ENCODE data around the gene PSMA5. TPM values are rescaled to one million over a fixed set of nuclear protein-coding genes. Genes with fewer than 3 reads are reported as not detected.
"Not testable (repeated sequence)": the region's sequence is repeated elsewhere in the genome, so short reads cannot be mapped to it uniquely, and the experiment has no call there.

The PSMA5 gene
- 100 to 1,000 TPM in 1 of 8 experiments, 10 to 100 TPM in 7; 47.3 to 100 (median 72.2) TPM for total RNA-seq

GRCh38 chr1:109426281-109427170 lies at the start of gene PSMA5:
Gene PSMA5 (minus strand): TSS chr1:109426448. CDS start chr1:109426330, 118 bp downstream.
- Histone ChIP-seq H3K4me1 (replicated peaks in 1 of 2) (peaks cover 10 to 22% of the 10 kb centered on the region in 2 donors), H3K4me3 (peak within 1 kb of the TSS; percentile 70 to 89 (median 81)), H3K27ac (peak within 1 kb of the TSS; percentile 88 to 97)
- ATAC-seq (replicated peaks in 6 of 8) = peak; percentile 93 to 98 (median 96)
- 0 to 8% (median 0%) methylated on average over 2 to 43 of the region's 50 CpGs; no CpG with 5 or more reads in 3 of the 10 experiments for WGBS, 10 experiments
- in situ Hi-C loops (cut with MboI; ENCODE audit: low pct_unique_long_range_greater_than_20kb in 2 of 9, low sequenced_read_pairs in 9 of 9, unreplicated experiment in 9 of 9) = no loop called here

- Histone ChIP-seq H3K4me3 (no peak overlapping the region), H3K4me1 (replicated peaks in 1 of 2) (no peaks in the 10 kb centered on the region), H3K27ac (no peak overlapping the region)
- WGBS, 10 experiments = 47 to 93% (median 76%) methylated on average over 2 to 9 of the region's 9 CpGs; no CpG with 5 or more reads in 2 of the 10 experiments
- ATAC-seq (replicated peaks in 6 of 8) = no peak
- in situ Hi-C loops (cut with MboI; ENCODE audit: low pct_unique_long_range_greater_than_20kb in 2 of 9, low sequenced_read_pairs in 9 of 9, unreplicated experiment in 9 of 9) = no loop called here
These were observed 49.0 kb upstream of the PSMA5 start for GRCh38 chr1:109475261-109475660.

DNA sequence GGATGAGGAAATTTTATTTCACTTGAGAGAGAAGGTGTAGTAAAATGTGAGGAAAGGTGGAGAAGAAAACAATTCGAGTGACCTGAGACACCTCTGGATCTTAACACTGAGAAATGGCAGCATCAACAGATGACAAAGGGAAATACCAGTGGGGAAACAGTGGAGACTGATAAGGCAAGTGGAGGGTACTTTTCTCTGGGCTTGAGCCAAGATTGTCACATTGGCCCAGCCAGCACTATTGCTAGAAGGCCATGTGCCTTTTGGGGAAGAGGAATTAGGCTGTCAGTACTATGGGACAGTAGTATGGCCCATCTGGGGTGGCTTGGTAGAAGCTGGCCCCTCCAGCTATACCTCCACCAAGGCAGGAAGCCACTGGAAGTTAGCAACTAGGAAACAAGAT lies 48.4 kb upstream of the PSMA5 start:
- in situ Hi-C loops (cut with MboI; ENCODE audit: low pct_unique_long_range_greater_than_20kb in 2 of 9, low sequenced_read_pairs in 9 of 9, unreplicated experiment in 9 of 9) = no loop called here
- Histone ChIP-seq H3K27ac (no peak overlapping the region), H3K4me1 (replicated peaks in 1 of 2) (no peaks in the 10 kb centered on the region), H3K4me3 (no peak overlapping the region)
- no peak for ATAC-seq (replicated peaks in 6 of 8)
- WGBS, 10 experiments = 0 to 100% (median 49%) methylated on average over 1 of the region's 1 CpG; no CpG with 5 or more reads in 4 of the 10 experiments

DNA sequence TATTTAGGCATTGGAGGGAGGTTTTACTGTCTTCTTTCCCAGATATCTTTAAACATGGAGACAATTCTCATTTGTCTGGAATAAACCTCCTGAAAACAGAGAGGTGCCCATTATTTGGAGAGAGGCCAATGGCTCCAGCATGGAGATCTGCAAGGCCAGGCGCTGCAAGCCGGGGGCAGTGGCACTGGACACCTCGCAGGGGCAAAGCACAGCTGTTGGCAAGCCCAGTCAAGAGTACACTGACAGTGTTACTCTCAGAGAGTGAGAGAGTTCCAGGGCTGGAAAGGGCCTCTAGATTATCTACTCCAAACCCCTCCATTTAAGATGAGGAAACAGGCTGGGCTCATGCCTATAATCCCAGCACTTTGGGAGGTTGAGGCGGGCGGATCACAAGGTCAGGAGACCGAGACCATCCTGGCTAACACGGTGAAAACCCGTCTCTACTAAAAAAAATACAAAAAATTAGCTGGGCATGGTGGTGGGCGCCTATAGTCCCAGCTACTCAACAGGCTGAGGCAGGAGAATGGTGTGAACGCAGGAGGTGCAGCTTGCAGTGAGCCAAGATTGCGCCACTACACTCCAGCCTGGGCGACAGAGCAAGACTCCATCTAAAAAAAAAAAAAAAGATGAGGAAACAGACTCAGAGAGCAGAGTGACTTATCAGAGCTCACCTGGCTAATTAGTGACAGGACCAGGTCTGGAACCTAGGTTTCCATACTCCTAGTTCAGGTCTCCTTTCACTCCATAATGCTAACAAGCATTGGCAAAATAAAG lies 47.2 kb upstream of the PSMA5 start:
- H3K27ac ChIP-seq; in situ Hi-C loops (cut with MboI; ENCODE audit: low pct_unique_long_range_greater_than_20kb in 2 of 9, low sequenced_read_pairs in 9 of 9, unreplicated experiment in 9 of 9); ATAC-seq (replicated peaks in 6 of 8); H3K4me3 ChIP-seq; H3K4me1 ChIP-seq (replicated peaks in 1 of 2): not testable (repeated sequence)
- 35 to 100% (median 75%) methylated on average over 2 to 12 of the region's 12 CpGs; no CpG with 5 or more reads in 4 of the 10 experiments for WGBS, 10 experiments

DNA sequence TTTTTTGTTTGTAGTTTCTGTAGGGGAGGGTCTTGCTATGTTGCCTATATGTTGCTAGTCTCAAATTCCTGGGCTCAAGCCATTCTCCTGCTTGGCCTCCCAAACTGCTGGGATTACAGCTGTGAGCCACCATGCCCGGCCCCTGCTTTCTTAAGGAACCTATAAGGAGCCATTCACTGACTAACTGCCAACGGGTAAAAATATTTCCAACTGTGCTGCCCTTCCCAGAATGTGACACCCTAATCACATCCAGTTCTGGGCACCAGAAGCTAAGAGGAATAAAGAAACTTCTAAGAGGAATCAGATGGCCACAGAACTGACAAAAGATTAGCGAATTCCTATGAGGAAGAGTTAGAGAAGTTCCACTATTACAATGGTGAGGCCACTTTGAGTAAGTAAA lies 46.5 kb upstream of the PSMA5 start:
- H3K4me1 ChIP-seq (replicated peaks in 1 of 2) = peaks cover 0 to 2% of the 10 kb centered on the region in 2 donors
- in situ Hi-C loops (cut with MboI; ENCODE audit: low pct_unique_long_range_greater_than_20kb in 2 of 9, low sequenced_read_pairs in 9 of 9, unreplicated experiment in 9 of 9) = no loop called here
- H3K27ac ChIP-seq = no peak overlapping the region
- H3K4me3 ChIP-seq = no peak overlapping the region
- WGBS, 10 experiments = 17 to 71% (median 32%) methylated on average over 1 to 3 of the region's 3 CpGs; no CpG with 5 or more reads in 4 of the 10 experiments
- ATAC-seq (replicated peaks in 6 of 8) = no peak

GRCh38 chr1:109470245-109470644 lies 44.0 kb upstream of the PSMA5 start:
- no peak overlapping the region for H3K4me3 ChIP-seq
- peaks cover 0 to 2% of the 10 kb centered on the region in 2 donors for H3K4me1 ChIP-seq (replicated peaks in 1 of 2)
- WGBS, 10 experiments = 0 to 93% (median 40%) methylated on average over 1 to 6 of the region's 6 CpGs; no CpG with 5 or more reads in 2 of the 10 experiments
- in situ Hi-C loops (cut with MboI; ENCODE audit: low pct_unique_long_range_greater_than_20kb in 2 of 9, low sequenced_read_pairs in 9 of 9, unreplicated experiment in 9 of 9) = no loop called here
- ATAC-seq (replicated peaks in 6 of 8) = no peak
- H3K27ac ChIP-seq = no peak overlapping the region

- ATAC-seq (replicated peaks in 6 of 8) = no peak
- H3K4me3 ChIP-seq = no peak overlapping the region
- in situ Hi-C loops (cut with MboI; ENCODE audit: low pct_unique_long_range_greater_than_20kb in 2 of 9, low sequenced_read_pairs in 9 of 9, unreplicated experiment in 9 of 9) = no loop called here
- 0 to 20% (median 3%) methylated on average over 1 to 2 of the region's 2 CpGs for WGBS, 10 experiments
- H3K4me1 ChIP-seq (replicated peaks in 1 of 2) = peaks cover 2 to 4% of the 10 kb centered on the region in 2 donors
- no peak overlapping the region for H3K27ac ChIP-seq
These were observed 42.7 kb upstream of the PSMA5 start for GRCh38 chr1:109468903-109469302.

DNA sequence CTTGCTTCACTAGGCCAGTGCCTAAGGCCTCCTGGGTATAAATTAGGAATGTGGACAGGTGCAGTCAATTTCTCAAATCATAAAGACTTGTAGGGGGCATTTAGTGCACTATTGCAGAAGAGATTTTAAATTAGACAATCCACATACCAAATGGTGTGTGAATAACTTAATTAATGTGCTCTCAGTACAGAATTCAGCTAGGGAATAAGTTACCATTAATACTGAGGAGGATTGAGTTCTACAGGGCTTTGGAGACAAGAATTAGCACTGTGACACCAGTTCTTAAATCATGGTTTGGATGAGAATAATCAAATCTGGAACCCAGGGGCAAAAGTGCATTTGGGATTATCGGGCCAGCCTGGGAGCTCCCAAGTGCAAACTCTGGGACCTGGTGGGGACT lies 41.8 kb upstream of the PSMA5 start:
- 55 to 100% (median 73%) methylated on average over 1 of the region's 1 CpG; no CpG with 5 or more reads in 4 of the 10 experiments for WGBS, 10 experiments
- Histone ChIP-seq H3K4me3 (no peak overlapping the region), H3K27ac (no peak overlapping the region), H3K4me1 (replicated peaks in 1 of 2) (peaks cover 2 to 4% of the 10 kb centered on the region in 2 donors)
- no peak for ATAC-seq (replicated peaks in 6 of 8)
- in situ Hi-C loops (cut with MboI; ENCODE audit: low pct_unique_long_range_greater_than_20kb in 2 of 9, low sequenced_read_pairs in 9 of 9, unreplicated experiment in 9 of 9) = no loop called here

DNA sequence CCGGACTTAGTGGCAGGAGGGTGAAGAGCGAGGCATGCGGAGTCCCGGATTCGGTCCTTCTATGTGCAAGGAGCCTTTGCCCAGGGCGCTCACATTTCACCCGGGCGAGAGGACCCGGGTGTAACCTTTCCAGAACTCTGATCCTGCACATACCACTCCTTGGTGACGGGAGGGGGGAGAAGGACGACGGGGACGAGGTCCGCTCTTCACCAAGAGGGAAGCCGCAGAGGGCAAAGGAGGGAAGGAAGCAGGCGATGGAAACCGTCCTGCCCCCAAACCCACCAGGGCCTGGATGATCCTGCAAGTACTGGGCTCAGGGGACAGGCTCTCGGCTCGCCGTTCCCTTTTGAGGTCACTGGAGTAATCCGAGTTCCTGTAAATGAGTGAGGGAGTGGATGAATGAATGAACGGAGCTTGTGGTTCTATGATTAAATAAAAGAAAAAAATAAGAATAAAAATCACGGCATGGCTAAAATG lies 41.1 kb upstream of the PSMA5 start:
- 20 to 100% (median 47%) methylated on average over 1 to 12 of the region's 23 CpGs; no CpG with 5 or more reads in 1 of the 10 experiments for WGBS, 10 experiments
- in situ Hi-C loops (cut with MboI; ENCODE audit: low pct_unique_long_range_greater_than_20kb in 2 of 9, low sequenced_read_pairs in 9 of 9, unreplicated experiment in 9 of 9) = no loop called here
- peaks cover 2 to 4% of the 10 kb centered on the region in 2 donors for H3K4me1 ChIP-seq (replicated peaks in 1 of 2)
- peak overlapping the region in 2 of 5 donors; percentile 36 to 38 for H3K4me3 ChIP-seq
- no peak overlapping the region for H3K27ac ChIP-seq
- peak in 4 of 8 experiments; percentile 7 to 35 (median 25) for ATAC-seq (replicated peaks in 6 of 8)

DNA sequence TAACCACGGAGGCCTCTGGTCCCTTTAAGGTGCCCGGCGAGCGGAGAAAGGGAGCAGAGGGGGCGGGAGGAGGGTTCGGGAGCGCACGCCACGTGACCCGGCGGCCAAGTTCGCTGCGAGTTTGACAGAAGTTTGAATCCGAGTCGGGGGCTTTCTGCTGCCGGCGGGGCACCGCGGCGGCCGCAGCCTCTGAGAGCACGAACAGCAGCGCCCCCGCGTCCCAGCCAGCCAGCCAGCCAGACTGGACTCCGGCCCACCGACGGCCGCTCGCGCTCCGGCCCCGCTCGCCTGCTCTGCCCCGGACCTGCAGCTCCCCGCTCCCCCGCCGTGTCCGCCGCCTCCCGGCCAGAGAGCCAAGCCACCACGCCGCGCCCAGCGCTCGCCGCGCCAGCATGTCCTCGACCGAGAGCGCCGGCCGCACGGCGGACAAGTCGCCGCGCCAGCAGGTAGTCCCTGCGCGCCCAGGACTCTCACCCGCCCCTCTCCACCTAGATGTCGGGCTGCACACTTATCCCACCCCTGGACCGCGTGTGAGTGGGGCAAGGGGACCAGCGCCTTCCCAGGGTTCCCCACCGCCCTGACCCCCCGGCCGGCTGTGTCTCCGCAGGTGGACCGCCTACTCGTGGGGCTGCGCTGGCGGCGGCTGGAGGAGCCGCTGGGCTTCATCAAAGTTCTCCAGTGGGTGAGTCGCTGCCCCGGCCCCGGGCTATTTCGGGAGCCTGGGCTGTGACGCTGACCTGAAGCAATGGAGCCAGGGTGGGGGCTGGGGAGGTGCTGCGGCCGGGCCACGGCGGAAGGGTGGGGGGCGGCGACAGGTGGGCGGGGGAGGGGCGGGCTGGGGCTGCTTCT lies 40.4 kb upstream of the PSMA5 start, which contains the start of gene SYPL2:
SYPL2 (plus strand) TSS at position 95 of the 849 bp plus-strand sequence; CDS start at position 393, 298 bp downstream.
- Histone ChIP-seq H3K4me1 (replicated peaks in 1 of 2) (peaks cover 2 to 4% of the 10 kb centered on the region in 2 donors), H3K27ac (no peak within 1 kb of the TSS), H3K4me3 (peak within 1 kb of the TSS; percentile 17 to 38 (median 32))
- in situ Hi-C loops (cut with MboI; ENCODE audit: low pct_unique_long_range_greater_than_20kb in 2 of 9, low sequenced_read_pairs in 9 of 9, unreplicated experiment in 9 of 9) = no loop called here
- ATAC-seq (replicated peaks in 6 of 8) = peak; percentile 75 to 88 (median 80)
- WGBS, 10 experiments = 0% methylated on average over 5 of the region's 88 CpGs; no CpG with 5 or more reads in 9 of the 10 experiments

GRCh38 chr1:109466125-109466451 lies 39.8 kb upstream of the PSMA5 start:
- in situ Hi-C loops (cut with MboI; ENCODE audit: low pct_unique_long_range_greater_than_20kb in 2 of 9, low sequenced_read_pairs in 9 of 9, unreplicated experiment in 9 of 9) = no loop called here
- Histone ChIP-seq H3K4me1 (replicated peaks in 1 of 2) (peaks cover 2 to 4% of the 10 kb centered on the region in 2 donors), H3K4me3 (peak overlapping the region; percentile 17 to 38 (median 32)), H3K27ac (no peak overlapping the region)
- 0 to 19% (median 4%) methylated on average over 2 to 14 of the region's 24 CpGs; no CpG with 5 or more reads in 2 of the 10 experiments for WGBS, 10 experiments
- ATAC-seq (replicated peaks in 6 of 8) = no peak

DNA sequence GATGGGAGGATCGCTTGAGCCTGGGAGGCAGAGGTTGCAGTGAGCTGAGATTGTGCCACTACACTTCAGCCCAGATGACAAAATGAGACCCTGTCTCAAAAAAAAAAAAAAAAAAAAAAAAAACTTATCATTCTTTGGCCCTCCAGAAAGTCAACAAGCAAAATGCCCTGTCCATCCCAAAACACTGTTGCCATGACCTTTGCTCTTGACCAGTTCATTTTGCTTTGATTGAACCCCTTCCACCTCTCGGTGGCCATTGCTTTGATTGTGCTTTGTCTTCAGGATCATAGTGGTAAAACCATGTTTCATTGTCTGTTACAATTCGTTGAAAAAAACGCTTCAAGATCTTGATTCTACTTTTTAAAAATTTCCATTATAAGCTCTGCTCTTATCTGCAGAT lies 31.6 kb upstream of the PSMA5 start:
- 33 to 84% (median 71%) methylated on average over 1 to 4 of the region's 4 CpGs for WGBS, 10 experiments
- H3K4me3 ChIP-seq = no peak overlapping the region
- in situ Hi-C loops (cut with MboI; ENCODE audit: low pct_unique_long_range_greater_than_20kb in 2 of 9, low sequenced_read_pairs in 9 of 9, unreplicated experiment in 9 of 9) = no loop called here
- H3K4me1 ChIP-seq (replicated peaks in 1 of 2) = no peaks in the 10 kb centered on the region
- H3K27ac ChIP-seq = no peak overlapping the region
- ATAC-seq (replicated peaks in 6 of 8) = no peak
